NB4 (cell line): ENCODE data around the gene DDX27.
"Not testable (repeated sequence)": the region's sequence is repeated elsewhere in the genome, so short reads cannot be mapped to it uniquely, and the experiment has no call there.

ENCODE experiments used
- DNase-seq: peaks from one replicate; pipeline ENCODE4 v3.0.0; 2010; ENCODE audit warnings: low read depth
- H3K4me3 ChIP-seq: one replicate; pipeline ENCODE4 v1.5.1; 2011; ENCODE audit warnings: mild to moderate bottlenecking, low read depth, low read length, moderate library complexity
- MYC ChIP-seq: IDR thresholded peaks from 2 replicates; pipeline ENCODE4 v1.6.1; 2011; ENCODE audit warnings: low read depth, low read length
- POLR2A ChIP-seq: IDR thresholded peaks from 2 replicates; pipeline ENCODE4 v1.6.1; 2011; ENCODE audit warnings: mild to moderate bottlenecking; ENCODE audit not compliant: insufficient read length; ENCODE audit errors: extremely low read depth
- TF ChIP-seq, protein P1 (sequence below): IDR thresholded peaks from one replicate; pipeline ENCODE4 v1.5.1; 2012; ENCODE audit warnings: low read depth, low read length
- TF ChIP-seq, protein P2 (sequence below): IDR thresholded peaks from 2 replicates; pipeline ENCODE4 v1.6.1; 2011; ENCODE audit warnings: low read depth, low read length

The DDX27 gene

DNA sequence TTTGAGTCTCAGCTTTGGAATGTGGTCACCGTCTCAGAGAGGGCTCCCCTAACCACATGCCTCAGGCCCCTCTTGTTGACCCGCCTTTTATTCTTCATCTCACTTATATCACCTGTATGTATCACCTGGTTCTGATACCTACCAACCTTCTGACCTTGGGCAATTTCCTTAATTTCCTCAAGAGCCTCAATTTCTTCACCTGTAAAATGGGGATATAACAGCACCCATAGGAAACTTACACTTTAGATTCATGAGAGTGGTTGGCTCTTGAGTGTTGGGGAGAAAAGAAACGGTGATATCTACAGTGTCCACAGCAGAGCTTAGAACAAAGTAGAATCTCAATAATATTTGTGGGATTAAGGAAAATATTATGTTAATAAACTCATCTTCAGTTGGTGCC, 4.0 kb upstream of the DDX27 start:
- DNase-seq, result no peak
- TF ChIP-seq, protein P1, sequence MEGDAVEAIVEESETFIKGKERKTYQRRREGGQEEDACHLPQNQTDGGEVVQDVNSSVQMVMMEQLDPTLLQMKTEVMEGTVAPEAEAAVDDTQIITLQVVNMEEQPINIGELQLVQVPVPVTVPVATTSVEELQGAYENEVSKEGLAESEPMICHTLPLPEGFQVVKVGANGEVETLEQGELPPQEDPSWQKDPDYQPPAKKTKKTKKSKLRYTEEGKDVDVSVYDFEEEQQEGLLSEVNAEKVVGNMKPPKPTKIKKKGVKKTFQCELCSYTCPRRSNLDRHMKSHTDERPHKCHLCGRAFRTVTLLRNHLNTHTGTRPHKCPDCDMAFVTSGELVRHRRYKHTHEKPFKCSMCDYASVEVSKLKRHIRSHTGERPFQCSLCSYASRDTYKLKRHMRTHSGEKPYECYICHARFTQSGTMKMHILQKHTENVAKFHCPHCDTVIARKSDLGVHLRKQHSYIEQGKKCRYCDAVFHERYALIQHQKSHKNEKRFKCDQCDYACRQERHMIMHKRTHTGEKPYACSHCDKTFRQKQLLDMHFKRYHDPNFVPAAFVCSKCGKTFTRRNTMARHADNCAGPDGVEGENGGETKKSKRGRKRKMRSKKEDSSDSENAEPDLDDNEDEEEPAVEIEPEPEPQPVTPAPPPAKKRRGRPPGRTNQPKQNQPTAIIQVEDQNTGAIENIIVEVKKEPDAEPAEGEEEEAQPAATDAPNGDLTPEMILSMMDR, result no peak
- TF ChIP-seq, protein P2, sequence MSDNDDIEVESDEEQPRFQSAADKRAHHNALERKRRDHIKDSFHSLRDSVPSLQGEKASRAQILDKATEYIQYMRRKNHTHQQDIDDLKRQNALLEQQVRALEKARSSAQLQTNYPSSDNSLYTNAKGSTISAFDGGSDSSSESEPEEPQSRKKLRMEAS, result no peak
- TF ChIP-seq POLR2A, result no peak
- H3K4me3 ChIP-seq, result no peak overlapping the region

DNA sequence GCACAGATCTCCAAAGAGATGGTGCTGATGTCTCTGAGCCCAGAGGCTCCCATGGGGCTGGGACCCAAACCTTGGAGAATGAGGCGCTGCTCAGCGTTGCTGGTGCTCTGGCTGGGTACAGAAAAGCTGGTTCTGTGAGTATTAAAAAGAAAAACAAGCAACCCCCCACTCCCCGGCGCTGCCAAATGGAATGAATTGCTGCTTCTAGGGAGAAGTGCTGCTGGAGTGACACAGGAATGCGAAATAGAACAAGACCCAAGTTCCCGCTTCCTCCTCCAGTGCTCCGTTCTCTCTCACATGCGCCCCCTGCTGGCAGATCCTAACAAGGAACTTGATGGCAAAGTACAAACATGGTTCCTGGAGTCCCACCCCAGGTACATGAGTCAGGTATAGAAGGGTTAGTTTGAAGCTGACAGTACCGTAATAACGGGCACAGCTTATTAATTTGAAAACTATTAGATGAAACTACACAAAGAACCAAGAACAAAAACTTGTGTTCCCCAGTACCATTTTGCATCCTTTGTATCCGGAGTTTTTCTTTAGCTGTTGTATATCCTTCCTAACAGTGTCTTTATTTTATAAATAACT, 2.1 kb upstream of the DDX27 start:
- peak; percentile 94 for DNase-seq
- TF ChIP-seq MYC (no peak), POLR2A (no peak)
- TF ChIP-seq, protein P1, result peak; percentile 90
- TF ChIP-seq, protein P2, result 0 out of 2 replicates have a peak, but pooled peaks have one; percentile 44
- peak overlapping the region; percentile 12 for H3K4me3 ChIP-seq

DNA sequence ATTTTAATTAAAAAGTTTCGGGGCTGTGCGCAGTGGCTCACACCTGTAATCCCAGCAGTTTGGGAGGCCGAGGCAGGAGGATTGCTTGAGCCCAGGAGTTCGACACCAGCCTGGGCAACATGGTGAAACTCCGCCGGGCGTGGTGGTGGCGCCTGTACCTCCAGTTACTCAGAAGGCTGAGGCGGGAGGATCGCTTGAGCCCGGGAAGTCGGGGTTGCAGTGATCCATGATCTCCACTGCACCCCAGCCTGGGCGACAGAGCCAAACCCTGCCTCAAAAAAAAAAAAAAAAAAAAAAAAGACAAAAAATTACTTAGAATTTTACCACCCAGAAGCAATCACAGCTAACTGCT, 501 bp upstream of the DDX27 start:
- DNase-seq, result not testable (repeated sequence)
- H3K4me3 ChIP-seq, result peak overlapping the region; percentile 99

DNA sequence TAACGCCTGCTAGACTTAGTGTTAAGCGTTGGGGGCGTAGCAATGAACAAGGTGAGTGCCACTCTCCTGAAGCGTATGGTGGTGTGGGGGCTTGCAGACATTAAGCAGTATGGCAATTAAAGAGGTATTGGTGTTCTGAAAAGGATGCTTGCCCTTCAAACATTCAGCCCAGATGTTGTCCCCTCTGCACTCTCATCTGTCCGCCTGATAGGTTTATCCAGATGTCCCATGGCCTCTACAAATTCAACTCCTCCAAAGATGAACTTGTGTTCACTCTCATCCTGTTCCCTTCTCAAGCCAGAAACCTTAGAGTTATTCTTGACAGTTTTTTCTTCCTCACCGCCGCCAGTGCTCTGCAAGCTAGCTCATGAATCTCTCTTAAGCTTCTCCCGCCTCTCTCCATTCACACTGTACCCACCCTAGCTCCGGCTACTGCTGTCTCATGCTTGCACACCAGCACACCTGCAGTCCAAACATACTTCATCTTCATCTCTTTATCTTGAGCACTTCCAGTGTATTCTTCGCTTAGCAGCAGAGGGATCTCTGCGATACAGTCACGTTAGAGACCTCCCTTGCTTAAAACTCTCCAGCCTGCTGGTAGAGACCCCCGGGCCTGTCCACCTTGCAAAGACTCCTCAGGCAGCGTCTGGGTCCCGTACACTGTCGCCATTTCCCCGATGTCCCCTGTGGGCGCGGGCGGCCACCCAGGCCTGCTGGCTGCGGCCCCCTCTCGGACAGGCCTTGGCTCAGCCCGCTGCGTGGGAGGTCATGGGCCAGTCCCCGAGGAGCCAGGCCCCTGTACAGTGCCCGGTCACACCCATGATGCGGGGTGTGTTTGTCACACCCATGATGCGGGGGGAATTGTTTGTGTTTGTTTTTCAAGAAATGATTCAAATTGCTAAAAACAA, 962 bp downstream of the DDX27 start:
- H3K4me3 ChIP-seq, result peak overlapping the region; percentile 99
- no peak for DNase-seq
- no peak for TF ChIP-seq MYC
- TF ChIP-seq, protein P2, result no peak
- TF ChIP-seq POLR2A, result no peak
- TF ChIP-seq, protein P1, result no peak

DNA sequence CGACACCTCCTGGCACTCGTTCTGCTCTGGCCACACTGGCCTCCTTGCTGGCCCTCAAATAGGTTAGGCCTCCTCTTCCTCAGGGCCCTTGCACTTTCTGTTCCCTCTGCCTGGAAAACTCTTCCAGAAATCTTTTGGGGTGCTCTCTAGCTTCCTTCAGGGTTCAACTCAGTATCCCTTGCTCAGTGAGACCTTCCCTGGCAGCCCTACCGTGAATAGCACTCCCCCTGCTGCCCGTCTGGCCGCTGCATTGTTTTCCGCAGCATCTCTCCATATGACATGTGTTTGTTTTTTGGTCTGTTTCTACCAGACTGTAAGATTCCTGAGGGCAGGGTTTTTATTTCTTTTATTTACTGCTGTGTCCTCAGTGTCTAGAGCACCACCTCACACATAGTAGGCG, 6.7 kb downstream of the DDX27 start:
- no peak for DNase-seq
- no peak for TF ChIP-seq POLR2A
- TF ChIP-seq, protein P1, result peak; percentile 25
- TF ChIP-seq MYC, result no peak
- TF ChIP-seq, protein P2, result no peak
- H3K4me3 ChIP-seq, result no peak overlapping the region

DNA sequence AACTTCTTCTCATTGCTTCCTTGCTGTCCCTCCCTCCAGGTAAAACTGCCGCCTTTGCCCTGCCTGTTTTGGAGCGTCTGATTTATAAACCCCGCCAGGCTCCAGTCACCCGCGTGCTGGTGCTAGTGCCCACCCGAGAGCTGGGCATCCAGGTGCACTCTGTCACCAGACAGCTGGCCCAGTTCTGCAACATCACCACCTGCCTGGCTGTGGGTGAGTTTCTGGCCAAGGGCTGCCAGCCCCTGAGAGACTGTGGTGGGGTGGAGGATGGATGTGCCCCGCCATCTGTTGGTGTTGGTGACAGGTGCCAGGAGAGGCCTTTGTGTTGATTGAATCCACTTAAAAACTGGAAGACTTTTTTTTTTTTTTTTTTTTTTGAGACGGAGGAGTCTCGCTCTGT, 9.5 kb downstream of the DDX27 start:
- H3K4me3 ChIP-seq, result no peak overlapping the region
- TF ChIP-seq POLR2A (no peak), MYC (no peak)
- TF ChIP-seq, protein P2, result no peak
- TF ChIP-seq, protein P1, result no peak
- no peak for DNase-seq
